GM18498 (cell line): Measurements from ENCODE around the gene CORO2B.

ENCODE experiments used
- ATAC-seq: cut with Tn5 transposase; IDR thresholded peaks from one replicate; pipeline ENCODE4 v1.9.1; 2021; ENCODE audit warnings: mild to moderate bottlenecking, moderate library complexity; ENCODE audit not compliant: unreplicated experiment

CORO2B gene

DNA sequence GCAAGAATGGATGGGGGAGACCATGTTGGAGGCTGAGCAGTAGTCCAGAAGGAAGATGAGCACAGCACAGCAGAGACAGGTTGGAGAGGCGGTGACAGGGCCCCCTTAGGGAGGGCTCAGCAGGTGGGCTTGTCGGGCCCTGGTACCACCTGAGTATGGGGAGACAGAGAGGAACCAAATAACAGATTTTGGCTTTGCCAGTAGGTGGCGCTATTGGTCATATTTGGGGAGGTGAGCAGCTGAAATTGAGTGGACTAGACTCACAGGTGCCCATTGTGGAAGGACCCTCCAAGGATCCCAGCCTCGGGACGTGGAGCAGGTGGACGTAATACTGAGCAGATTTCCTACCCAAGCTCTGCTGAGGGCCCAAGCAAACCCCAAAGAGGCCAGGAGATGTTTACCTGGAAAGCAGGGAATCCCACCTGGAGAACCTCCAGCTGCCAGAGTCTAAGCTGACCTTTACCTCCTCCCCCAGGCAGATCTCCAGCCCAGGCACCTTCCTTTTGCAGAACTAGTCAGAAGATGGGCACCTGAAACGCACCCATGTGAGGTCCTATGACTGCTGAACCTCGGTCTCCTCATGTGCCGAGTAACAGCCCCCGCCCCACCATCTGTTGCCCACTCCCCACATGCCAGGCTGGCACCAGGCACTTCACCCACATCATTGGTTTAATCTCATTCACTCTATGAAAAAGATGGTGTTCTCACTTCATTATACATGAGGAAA is 24.6 kb upstream of the CORO2B start:
- ATAC-seq = no peak

DNA sequence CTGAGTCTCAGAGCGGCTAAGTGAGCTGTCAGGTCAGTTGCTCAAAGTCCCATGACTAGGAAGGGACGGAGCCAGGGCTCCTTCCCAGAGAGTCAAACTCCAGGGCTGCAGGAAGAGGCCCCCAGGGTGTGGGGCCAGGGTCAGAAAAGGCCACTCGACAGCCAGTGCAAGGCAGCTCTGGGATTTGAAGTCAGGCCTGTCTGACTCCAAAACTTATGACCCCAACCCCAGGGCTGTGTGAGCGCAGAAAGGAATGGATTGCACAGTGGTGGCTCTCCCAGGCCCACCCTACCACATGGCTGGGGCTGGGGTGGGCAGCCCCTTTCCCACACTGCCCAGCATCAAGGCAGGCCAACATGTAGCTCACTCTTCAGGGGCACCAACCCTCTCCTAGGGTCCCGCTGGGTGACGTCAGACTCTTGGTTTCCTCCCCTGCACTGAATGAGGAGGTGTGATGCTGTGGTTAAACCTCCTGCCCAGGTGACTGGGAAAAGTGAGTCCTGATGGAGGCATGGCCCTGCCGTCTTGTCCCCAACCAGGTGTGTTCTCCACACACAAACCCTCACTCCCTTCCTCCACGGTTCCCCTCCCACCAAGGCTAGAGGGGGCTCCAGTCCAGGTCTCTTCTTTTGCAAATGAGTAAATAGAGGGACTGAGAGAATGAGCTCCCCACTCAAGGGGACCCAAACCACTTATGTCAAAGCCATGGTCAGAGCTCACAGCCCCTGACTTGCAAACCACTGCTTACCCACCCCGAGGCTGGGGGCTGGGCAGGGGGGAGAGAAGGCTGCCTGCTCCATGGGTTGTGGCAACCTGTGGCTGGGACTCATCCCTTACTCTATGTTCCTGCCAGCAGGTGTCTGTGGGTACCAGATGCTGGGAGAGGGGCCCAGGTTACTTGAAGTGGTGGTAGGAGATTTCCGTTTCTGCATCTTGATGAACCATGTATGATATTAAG is 23.8 kb upstream of the CORO2B start:
- ATAC-seq = no peak

DNA sequence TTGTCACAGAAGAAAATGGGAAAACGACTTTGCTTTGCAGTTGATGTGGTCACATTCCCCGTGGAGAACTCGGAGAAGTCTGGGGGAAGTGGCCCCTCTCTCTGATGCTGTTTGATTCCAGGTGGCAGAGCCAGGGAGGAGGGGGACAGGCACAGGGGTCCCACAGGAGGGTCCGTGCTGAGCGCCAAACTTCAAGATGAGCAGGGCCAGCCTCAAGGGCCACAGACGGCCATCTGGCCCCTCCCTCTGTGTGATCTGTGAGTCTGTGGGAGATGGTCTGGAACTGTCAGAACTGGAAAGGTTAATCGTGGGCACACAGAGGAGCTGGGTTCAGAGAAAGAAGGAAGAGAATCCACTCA is 23.1 kb upstream of the CORO2B start:
- ATAC-seq = no peak

DNA sequence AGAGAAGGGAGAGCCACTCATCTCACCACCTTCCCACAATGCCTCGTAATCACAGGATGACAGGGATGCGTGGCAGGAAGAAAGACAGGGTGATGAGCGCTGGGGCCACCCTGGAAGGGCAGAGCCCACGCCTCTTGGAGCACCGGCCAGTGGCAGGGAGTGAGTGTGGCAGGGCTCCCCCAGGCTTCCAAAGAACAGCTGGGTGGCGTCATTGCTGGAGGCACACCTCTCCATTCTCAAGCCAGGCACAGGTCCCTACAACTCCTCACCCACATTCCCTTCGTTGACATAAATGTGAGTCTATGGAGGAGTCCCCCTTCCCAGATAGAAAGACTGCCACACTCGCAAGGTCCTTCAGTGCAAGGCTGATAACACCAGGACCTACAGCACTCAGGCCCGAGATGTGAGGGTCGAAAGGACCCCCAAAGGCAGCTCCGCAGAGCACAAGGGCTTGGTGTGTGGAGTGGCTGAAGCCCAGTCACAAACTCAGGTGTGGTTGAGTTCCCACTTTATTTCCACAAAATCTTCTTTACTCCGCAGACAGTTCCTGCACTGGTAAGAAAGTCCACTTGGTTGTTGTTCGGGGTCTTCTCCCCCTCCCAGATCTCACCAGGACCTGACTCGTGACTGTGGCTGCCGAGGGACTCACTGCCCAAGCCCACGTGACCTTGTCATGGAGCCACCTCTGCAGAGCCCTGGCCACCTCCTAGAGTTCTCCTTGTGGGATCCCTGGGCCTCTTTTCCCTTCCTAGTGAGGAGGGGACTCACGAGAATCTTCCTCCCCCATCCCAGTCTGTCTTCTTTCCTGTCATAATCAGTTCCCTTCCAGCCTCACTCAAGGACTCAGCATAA is 22.4 kb upstream of the CORO2B start:
- ATAC-seq = no peak

DNA sequence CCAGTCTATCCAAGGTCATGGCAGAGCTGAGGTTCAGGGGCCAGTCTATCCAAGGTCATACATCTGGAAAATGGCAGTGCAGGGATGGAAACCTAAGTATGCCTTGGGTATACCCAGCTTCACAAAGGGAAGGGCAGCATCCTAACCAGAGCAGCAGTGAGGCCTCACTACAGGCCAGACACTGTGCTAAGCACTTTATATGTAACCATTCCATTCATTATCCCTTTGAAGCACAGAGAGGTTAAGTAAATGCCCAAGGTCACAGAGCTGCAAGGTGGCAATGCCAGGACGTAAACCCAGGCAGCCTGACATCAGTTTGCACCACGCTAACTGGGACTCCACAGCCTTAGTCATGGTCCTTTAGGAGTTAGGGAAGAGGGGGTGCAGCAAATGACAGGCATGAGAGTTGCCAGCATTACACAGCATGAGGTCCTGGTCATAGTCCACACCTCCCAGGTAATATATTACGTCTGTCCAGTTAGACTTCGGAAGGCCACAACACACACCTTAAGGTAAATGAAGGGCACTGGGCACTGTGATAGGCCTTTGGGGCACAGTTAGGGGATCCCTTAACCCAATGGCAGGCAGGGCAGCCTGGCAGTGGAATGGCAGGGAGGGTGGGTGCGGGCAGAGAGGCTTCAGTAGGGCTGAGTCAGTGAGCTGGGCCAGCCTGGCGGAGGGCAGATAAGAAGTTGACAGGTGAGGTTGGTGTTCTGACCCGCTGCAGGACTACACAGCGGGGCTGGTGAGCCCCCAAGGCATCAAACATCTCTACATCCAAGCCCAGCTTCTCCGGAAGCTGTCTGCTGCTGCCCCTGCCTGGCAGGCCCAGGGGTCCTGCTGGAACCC is 21.1 kb upstream of the CORO2B start:
- ATAC-seq = no peak

DNA sequence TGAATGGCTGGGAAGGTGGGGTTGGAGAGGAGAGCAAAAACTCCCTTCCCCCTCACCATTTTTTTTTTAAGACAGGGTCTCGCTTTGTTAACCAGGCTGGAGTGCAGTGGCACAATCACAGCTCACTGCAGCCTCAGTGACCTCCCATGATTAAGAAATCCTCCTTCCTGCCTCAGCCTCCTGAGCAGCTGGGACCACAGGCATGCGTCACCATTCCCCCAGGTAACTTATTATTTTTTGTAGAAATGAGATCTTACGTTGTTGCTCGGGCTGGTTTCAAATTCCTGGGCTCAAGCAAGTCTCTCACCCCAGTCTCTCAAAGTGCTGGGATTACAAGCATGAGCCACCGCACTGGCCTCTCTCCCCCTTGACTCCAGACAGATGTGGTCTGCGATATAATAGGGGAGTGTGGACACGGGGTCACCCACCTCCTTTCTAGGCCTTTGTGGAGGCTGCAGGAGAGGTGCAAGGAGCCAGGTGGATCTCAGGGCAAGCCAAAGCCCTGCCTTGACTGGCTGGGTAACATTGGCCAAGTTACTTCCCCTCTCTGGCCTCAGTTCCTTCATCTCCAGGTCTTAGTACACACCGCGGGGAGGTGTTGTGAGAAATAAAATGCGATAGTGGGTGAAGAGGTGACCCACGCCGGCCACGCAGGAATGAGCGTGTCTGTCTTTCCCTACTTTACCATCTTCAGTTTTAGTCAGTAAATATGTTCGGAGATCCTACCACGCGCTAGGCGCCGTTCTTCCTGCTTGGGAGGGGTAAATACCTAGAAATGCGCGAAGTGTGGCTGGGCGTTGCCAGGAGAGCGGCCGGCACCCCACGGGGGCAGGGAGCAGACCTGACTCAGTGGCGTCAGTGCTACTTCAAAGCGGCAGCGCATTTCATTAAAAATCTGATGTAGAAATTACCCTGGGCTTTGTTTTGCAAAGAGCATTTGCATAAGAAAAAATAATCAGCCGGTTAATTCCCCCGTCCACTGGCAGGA is 20.2 kb upstream of the CORO2B start:
- ATAC-seq = no peak

DNA sequence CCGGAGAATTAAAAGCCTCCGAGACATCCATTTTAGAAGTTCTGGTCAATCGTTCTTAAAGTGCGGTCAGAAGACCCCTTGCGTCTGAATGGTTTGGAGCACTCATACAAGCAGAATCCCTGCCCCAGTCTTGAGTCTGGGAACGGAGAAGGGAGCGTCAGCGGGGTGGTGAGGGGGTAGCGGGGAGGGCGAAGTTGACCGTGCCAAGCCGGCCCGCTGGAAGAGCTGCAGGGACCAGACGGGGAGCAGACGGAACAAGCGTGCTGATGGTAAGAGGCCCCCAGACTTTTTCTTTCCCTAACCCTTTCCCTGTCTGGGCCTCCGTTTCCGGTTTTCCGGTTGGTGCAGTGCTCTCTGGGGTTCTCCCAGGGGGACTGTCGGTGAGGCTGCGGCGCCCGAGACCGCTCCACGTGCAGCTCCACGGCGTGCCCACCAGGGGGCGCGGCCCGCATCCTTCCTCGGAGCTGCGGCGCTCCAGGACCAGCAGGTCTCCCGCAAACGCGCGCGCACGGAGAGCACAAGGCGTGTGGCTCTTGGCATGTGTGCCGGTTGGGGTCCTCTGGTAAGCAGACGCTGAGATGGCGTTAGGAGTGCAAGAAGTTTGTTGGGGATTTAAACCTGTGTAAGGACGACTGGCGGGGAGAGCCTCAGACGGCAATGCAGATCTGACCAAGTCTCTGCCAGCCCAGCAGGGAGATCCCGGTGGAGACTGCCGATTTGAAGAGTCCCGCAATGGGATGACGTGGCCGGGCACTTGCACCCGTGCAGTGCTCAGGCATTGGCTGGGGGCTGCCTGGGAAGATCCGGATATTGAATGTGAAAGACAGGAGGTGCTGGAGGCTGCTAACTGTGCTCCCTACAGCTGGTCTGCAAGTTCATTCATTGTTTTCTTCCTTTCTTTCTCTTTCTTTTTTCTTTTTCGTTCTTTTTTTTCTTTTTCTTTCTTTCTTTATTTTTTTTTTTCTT is 19.2 kb upstream of the CORO2B start:
- ATAC-seq = peak; percentile 77

DNA sequence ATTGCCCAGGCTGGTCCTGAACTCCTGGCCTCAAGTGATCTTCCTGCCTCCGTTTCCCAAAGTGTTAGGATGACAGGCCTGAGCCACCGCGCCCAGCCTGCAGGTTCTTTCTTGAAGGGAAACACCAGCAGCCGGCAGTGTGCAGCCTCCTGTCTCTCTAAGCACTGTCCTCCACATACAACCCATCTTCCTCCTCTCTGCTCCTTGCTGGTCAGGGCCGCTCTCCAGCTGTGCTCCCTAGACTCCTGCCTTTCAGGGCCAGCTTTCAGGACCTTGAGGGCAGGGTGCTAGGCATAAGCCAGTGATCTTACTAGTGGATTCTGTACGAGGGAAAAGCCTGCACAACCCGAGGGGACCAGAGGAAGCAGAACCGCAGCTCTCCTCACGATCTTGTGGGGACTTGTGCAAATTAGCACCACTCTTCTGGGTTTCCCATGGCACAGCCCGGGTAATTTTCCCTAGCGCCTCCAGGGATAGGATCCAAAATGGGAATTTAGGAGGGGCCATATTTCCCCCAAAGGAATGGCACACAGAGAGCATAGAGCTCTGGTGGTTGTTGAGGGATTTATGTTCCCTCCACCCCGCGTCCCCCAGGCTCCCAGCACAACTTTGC is 18.2 kb upstream of the CORO2B start:
- ATAC-seq = no peak

DNA sequence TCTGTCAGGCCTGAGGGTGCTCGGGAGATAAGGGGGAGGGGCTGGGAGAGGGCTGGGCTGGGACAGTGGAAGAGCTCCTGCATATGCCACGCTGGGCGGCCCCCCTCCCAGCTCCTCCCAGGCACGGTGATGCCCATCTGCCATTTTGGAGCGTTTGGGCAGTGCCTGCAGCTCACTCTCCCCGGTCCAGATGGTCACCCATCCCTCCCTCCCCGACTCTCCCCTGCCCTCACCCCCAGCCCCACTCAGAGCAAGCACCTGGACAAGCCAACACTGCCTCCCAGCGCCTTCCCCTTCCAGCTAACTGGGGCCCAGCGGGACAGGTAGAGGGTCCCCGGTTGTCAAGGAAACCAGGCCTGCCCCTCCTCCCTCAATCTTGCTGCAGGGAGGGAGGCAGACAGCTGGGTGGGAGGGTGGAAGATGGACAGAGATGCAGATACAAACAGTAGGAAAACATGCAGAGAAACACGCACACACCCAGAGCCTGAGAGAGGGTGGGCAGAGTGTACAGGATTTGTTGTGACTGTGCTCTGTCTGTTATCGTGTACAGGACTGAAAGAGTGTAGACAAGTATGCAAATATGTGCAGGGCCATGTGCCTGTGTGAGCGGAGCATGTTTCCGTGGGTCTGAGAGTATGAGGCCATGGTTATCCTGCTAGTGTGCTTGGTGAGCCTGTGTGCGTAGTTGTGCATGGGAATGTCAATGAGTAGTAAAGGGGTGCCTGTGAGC is 17.5 kb upstream of the CORO2B start:
- no peak for ATAC-seq

DNA sequence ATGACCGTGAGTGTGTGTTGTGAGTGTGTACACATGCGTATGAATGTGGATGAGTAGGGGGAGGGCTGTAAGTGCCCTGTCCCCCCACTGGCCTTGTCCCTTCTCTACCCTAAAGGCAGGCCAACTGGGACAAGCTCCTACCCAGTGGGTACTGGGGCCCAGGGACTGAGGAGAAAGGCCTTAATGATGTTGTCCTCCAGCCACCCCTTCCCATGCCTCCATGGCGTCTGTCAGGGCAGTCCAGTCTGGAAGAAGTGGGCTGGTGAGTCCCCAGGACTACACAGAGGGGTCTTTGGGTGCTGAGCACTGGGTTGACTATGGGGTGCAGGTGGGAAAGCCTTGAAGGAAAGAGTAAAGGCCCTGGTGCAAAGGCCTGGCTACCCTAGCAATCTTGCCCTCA is 16.9 kb upstream of the CORO2B start:
- ATAC-seq = no peak

DNA sequence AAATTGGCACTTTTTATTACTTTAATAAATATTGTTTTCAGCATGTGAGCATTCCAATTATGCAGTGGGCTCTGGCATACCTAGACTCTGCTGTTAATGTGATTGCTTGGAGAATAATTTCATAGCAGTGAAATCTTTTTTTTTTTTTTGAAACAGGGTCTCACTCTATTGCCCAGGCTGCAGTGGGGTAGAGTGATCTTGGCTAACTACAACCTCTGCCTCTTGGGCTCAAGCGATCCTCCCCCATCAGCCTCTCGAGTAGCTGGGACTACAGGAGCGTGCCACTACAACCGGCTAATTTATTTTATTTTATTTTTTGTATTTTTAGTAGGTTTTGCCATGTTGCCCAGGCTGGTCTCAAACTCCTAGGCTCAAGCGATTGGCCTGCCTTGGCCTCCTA is 14.6 kb upstream of the CORO2B start:
- ATAC-seq = no peak

DNA sequence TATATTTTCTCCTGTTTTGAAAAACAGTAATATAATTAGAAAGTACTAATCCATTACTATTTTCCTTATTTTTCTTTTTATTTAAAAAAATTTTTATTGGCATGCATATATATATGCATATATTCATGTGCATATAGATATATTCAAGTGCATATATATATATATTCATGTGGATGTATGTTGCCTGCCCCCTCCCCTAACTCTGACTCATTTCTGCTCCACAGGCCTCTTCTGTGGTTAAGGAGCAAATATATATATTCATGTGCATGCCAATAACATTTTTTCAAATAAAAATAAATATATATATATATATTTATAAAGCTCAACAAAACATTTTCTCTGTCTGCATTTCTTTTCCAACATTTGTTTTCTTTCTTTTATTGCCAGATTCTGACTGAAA is 13.6 kb upstream of the CORO2B start:
- ATAC-seq = no peak

DNA sequence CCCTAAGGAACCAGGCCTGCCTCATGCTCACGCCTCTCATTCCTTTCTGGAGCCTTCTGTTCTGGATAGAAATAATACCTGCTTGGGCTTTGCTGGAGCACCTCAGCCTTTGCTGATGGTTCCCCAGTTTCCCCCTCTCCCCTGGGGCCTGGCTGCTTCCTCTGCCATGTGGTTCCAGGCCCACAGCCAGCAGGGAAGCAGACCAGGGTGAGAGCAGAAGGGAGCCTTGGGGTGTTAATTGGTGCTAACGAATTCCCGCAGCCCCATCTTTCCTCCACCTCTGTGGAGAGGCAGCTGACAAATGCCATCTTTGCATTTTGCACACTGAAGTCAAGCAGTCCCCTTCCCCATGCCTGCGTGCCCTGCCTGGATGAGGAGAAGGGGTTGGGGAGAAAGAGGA is 13.1 kb upstream of the CORO2B start:
- ATAC-seq = no peak

DNA sequence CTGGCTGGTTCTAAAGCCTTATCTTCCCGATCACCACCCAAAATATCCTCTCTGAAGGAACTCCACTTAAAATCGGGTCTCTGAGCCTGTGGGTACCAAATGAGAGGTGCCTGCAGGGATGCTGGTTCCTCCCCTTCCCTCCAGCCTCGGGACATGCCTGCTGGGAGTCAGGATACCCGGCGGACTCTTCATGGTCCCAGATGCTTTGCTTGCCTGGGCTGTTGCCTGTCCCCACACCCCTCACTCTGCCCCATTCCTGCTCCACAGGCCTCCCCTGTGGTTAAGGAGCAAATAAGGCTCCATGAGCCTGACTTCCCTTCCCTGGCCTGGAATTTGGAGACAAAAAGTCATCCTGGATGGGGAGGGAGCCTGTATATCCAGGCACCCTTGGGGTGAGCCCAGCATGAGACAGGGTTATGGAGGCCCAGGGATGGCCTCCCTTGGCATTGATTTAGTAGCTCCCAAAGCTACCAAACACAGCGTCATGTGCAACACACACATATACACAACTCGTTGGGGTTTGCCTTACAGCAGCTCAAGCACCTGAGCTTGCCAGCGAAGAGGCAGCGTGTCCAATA is 12.3 kb upstream of the CORO2B start:
- no peak for ATAC-seq

DNA sequence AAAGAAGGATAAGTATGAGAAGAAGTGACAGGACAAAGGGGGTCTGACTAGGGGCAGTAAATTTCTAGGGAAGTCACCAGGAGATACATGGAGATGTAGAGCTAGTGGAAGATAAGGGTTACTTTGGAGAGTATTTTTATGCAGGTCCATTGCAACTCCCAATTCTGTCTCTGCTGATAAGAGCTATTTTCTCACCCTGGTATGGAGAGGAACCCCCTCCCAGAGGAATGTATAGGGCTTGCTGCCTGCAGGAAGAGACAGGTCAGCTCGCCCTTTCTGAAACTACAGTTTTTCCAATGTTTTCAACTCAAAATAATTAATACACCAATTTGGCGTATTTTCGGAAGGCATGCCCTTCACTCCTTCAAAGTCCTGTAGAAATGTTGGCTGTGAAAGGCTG is 11.4 kb upstream of the CORO2B start:
- no peak for ATAC-seq

DNA sequence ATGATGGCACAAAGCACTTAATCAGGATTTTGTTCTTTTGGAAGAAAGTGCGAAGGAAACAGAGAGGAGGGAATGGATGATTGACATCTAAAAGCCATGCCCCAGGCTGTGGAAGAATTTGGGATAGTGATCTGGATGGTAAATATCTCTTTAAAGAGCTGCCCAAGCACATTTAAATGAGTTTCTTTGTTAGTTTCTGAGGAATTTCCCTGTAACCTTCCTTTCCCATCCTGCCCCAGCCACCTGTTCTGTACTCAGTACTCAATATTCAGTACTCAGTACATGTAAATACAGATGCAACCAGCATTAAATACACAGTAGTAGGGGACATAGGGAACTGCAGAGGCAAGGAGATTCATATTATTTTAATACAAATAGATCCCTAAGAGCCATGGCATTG is 7.8 kb upstream of the CORO2B start:
- no peak for ATAC-seq

DNA sequence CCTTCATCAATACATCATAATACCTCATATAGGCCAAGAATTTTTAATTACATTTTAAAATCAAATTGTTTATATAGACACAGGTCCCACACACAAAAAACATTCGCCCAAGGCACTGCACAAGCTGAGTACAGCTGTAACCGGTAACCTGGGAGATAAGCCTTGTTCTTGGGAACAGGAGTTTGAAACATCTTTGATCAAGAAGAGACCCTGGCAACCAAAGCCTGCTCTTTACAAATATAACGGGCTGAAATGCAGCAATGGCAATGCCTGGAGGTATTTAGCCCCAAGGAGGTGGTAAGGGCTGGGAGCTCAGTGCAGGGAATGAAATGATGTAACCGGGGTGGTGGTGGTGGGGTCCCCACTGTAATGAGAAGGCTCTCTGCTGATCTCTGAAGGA is 7.2 kb upstream of the CORO2B start:
- ATAC-seq = no peak
